GM12878 (cell line): ENCODE measurements around the gene SLC12A6. TPM values are rescaled to one million over a fixed set of nuclear protein-coding genes. Genes with fewer than 3 reads are reported as not detected.

Source experiments
- BCLAF1 ChIP-seq: fragments of 450-650 bp; IDR thresholded peaks from 2 replicates; pipeline ENCODE4 v1.6.1; 2017; ENCODE audit warnings: antibody characterized with exemption, mild to moderate bottlenecking, moderate library complexity
- CHD1 ChIP-seq: IDR thresholded peaks from 2 replicates; pipeline ENCODE4 v1.6.1; 2012; ENCODE audit warnings: low read depth, low read length, improper control_type of control experiment
- IRF4 ChIP-seq: IDR thresholded peaks from 2 replicates; pipeline ENCODE4 v1.6.1; 2011; ENCODE audit warnings: low read depth, low read length
- JUNB ChIP-seq: IDR thresholded peaks from 2 replicates; pipeline ENCODE4 v1.6.1; 2016; ENCODE audit warnings: antibody characterized with exemption, mild to moderate bottlenecking
- MEF2A ChIP-seq: IDR thresholded peaks from 2 replicates; pipeline ENCODE4 v1.6.1; 2011; ENCODE audit warnings: low read depth, mild to moderate bottlenecking, low read length, moderate library complexity; ENCODE audit not compliant: insufficient read depth
- MEF2B ChIP-seq: fragments of 450-650 bp; IDR thresholded peaks from 2 replicates; pipeline ENCODE4 v1.6.1; 2018; ENCODE audit warnings: mild to moderate bottlenecking, moderate library complexity; ENCODE audit not compliant: partially characterized antibody, poor library complexity, severe bottlenecking
- RUNX3 ChIP-seq: IDR thresholded peaks from 2 replicates; pipeline ENCODE4 v1.6.1; 2012; ENCODE audit warnings: low read length, inconsistent platforms
- SRF ChIP-seq, 2 experiments: IDR thresholded peaks; 2 replicates each; pipeline ENCODE4 v1.6.1; 2011; ENCODE audit warnings: low read depth in 2 of 2, low read length in 2 of 2, mild to moderate bottlenecking in 1 of 2, moderate library complexity in 1 of 2
- STAT3 ChIP-seq: IDR thresholded peaks from 2 replicates; pipeline ENCODE4 v1.6.1; 2011; ENCODE audit warnings: low read depth, low read length, improper control_type of control experiment
- TCF12 ChIP-seq: IDR thresholded peaks from 2 replicates; pipeline ENCODE4 v1.6.1; 2011; ENCODE audit warnings: low read depth, mild to moderate bottlenecking, low read length
- ZSCAN29 ChIP-seq: fragments of 450-650 bp; IDR thresholded peaks from 2 replicates; pipeline ENCODE4 v1.6.1; 2017; ENCODE audit warnings: mild to moderate bottlenecking, moderate library complexity
- polyA plus RNA-seq, 11 experiments: library from polyadenylated mRNA; depleted of rRNA in 4 of 11; unstranded in 6 of 11; stranded (reverse) in 5 of 11; fragments of >200 nt; fragmentation: Nextera tagmentation in 4 of 11; fragmentation: Illumina TruSeq in 1 of 11; extraction: Ambion mirVana in 4 of 11; extraction: Trizol in 1 of 11; gene quantifications; 1 replicate in 1 of 11; 2 replicates in 10 of 11; pipeline versions ENCODE4 v1.2.1 to v1.2.3, GENCODE V29; 2011 to 2016; ENCODE audit warnings: inconsistent platforms in 2 of 11, missing spikeins in 2 of 11, low read depth in 1 of 11
- total RNA-seq, 4 experiments: library from RNA; depleted of rRNA in 3 of 4; stranded (reverse); fragments of >200 nt in 3 of 4; fragmentation: Illumina TruSeq in 1 of 4; extraction: Trizol in 1 of 4; gene quantifications; 2 replicates each; pipeline versions ENCODE4 v1.2.1 to v1.2.3, GENCODE V29; 2013 to 2021
- TF ChIP-seq, protein P1 (sequence below): IDR thresholded peaks from 2 replicates; pipeline ENCODE4 v1.6.1; 2011; ENCODE audit warnings: borderline replicate concordance, low read depth, mild to moderate bottlenecking, moderate library complexity, low read length; ENCODE audit not compliant: insufficient read depth, poor library complexity, severe bottlenecking
- TF ChIP-seq, protein P2 (sequence below): IDR thresholded peaks from 2 replicates; pipeline ENCODE4 v1.6.1; 2012; ENCODE audit warnings: mild to moderate bottlenecking, low read depth, low read length
- TF ChIP-seq, protein P3 (sequence below): fragments of 450-650 bp; IDR thresholded peaks from 2 replicates; pipeline ENCODE4 v1.6.1; 2018; ENCODE audit warnings: borderline replicate concordance, mild to moderate bottlenecking; ENCODE audit not compliant: partially characterized antibody
- TF ChIP-seq, protein P4 (sequence below): fragments of 450-650 bp; IDR thresholded peaks from 2 replicates; pipeline ENCODE4 v1.6.1; 2016; ENCODE audit warnings: mild to moderate bottlenecking

SLC12A6 gene
- total and polyA plus RNA-seq, 10 of the 15 experiments (the other 5 are each of a cell fraction or from before 2014, with no cell fraction given): 4.7 to 94.4 (median 34.2) TPM

DNA sequence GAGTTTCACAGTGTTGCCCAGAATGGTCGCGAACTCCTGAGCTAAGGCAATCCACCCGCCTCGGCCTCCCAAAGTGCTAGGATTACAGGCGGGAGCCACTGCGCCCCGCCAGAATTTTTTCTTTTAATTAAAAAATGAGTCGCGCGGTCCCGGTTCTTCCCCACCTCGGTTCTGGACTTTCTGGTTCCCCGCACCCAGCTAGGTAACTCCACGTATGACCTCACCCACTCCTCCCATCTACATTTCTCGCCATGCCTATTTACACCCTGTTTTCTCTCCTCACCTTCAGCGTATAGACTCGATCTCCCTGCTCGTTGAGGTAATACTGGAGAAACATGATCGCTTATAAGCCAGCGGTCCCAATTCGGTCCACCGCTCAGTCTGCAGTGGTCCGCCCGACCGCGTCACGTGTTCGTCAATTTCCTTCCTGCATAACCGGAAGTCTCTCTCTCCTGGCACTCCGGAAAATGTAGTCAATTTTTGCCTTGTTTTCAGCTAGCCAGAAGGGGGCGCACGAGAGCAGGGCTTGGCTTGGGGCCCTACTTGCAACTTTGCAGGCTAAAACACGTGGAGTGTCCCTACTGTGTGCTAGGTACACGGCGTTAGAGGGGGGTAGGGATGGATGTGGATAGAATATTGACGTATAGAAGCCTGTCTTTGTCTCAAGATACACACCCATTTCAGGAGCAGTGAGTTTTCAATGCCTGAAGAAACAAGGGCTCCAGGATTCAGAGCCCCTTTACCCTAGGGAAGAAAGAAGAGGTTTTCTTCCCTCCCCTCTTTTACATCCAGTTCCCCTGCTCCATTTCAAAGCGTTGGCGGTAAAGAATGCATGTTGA, 5.4 kb upstream of the SLC12A6 start, which contains the start of the genes NOP10 and NUTM1 (continued):
- TF ChIP-seq ZSCAN29: no peak
- no peak for TF ChIP-seq TCF12
- TF ChIP-seq JUNB: 0 out of 2 replicates have a peak, but pooled peaks have one; percentile 6
- TF ChIP-seq MEF2A: 0 out of 2 replicates have a peak, but pooled peaks have one; percentile 56
- TF ChIP-seq BCLAF1: no peak
- peak; percentile 54 for TF ChIP-seq MEF2B
- TF ChIP-seq, protein P1, sequence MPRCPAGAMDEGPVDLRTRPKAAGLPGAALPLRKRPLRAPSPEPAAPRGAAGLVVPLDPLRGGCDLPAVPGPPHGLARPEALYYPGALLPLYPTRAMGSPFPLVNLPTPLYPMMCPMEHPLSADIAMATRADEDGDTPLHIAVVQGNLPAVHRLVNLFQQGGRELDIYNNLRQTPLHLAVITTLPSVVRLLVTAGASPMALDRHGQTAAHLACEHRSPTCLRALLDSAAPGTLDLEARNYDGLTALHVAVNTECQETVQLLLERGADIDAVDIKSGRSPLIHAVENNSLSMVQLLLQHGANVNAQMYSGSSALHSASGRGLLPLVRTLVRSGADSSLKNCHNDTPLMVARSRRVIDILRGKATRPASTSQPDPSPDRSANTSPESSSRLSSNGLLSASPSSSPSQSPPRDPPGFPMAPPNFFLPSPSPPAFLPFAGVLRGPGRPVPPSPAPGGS: peak; percentile 23
- TF ChIP-seq, protein P2, sequence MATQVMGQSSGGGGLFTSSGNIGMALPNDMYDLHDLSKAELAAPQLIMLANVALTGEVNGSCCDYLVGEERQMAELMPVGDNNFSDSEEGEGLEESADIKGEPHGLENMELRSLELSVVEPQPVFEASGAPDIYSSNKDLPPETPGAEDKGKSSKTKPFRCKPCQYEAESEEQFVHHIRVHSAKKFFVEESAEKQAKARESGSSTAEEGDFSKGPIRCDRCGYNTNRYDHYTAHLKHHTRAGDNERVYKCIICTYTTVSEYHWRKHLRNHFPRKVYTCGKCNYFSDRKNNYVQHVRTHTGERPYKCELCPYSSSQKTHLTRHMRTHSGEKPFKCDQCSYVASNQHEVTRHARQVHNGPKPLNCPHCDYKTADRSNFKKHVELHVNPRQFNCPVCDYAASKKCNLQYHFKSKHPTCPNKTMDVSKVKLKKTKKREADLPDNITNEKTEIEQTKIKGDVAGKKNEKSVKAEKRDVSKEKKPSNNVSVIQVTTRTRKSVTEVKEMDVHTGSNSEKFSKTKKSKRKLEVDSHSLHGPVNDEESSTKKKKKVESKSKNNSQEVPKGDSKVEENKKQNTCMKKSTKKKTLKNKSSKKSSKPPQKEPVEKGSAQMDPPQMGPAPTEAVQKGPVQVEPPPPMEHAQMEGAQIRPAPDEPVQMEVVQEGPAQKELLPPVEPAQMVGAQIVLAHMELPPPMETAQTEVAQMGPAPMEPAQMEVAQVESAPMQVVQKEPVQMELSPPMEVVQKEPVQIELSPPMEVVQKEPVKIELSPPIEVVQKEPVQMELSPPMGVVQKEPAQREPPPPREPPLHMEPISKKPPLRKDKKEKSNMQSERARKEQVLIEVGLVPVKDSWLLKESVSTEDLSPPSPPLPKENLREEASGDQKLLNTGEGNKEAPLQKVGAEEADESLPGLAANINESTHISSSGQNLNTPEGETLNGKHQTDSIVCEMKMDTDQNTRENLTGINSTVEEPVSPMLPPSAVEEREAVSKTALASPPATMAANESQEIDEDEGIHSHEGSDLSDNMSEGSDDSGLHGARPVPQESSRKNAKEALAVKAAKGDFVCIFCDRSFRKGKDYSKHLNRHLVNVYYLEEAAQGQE: no peak
- no peak for TF ChIP-seq CHD1
- no peak for TF ChIP-seq STAT3
- TF ChIP-seq, protein P3, sequence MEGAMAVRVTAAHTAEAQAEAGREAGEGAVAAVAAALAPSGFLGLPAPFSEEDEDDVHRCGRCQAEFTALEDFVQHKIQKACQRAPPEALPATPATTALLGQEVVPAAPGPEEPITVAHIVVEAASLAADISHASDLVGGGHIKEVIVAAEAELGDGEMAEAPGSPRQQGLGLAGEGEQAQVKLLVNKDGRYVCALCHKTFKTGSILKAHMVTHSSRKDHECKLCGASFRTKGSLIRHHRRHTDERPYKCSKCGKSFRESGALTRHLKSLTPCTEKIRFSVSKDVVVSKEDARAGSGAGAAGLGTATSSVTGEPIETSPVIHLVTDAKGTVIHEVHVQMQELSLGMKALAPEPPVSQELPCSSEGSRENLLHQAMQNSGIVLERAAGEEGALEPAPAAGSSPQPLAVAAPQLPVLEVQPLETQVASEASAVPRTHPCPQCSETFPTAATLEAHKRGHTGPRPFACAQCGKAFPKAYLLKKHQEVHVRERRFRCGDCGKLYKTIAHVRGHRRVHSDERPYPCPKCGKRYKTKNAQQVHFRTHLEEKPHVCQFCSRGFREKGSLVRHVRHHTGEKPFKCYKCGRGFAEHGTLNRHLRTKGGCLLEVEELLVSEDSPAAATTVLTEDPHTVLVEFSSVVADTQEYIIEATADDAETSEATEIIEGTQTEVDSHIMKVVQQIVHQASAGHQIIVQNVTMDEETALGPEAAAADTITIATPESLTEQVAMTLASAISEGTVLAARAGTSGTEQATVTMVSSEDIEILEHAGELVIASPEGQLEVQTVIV: no peak
- TF ChIP-seq SRF (IDR thresholded peaks at IDR 0.05; ENCODE audit: low read depth in 2 of 2, low read length in 2 of 2): peak in 1 of 2 experiments; percentile 45; a peak in 1 of 4 replicates
- TF ChIP-seq, protein P4, sequence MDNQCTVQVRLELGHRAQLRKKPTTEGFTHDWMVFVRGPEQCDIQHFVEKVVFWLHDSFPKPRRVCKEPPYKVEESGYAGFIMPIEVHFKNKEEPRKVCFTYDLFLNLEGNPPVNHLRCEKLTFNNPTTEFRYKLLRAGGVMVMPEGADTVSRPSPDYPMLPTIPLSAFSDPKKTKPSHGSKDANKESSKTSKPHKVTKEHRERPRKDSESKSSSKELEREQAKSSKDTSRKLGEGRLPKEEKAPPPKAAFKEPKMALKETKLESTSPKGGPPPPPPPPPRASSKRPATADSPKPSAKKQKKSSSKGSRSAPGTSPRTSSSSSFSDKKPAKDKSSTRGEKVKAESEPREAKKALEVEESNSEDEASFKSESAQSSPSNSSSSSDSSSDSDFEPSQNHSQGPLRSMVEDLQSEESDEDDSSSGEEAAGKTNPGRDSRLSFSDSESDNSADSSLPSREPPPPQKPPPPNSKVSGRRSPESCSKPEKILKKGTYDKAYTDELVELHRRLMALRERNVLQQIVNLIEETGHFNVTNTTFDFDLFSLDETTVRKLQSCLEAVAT: peak; percentile 17; the same call in 1 of the 2 replicates
- peak; percentile 81 for TF ChIP-seq RUNX3
- no peak; the same call in 1 of the 2 replicates for TF ChIP-seq IRF4
